GM21529 (cell line): ENCODE data around the gene ZNF236.
"Not testable (repeated sequence)": the region's sequence is repeated elsewhere in the genome, so short reads cannot be mapped to it uniquely, and the experiment has no call there.

Experiments
- ATAC-seq: cut with Tn5 transposase; IDR thresholded peaks from one replicate; pipeline ENCODE4 v1.9.1; 2021; ENCODE audit not compliant: unreplicated experiment

ZNF236 gene

DNA sequence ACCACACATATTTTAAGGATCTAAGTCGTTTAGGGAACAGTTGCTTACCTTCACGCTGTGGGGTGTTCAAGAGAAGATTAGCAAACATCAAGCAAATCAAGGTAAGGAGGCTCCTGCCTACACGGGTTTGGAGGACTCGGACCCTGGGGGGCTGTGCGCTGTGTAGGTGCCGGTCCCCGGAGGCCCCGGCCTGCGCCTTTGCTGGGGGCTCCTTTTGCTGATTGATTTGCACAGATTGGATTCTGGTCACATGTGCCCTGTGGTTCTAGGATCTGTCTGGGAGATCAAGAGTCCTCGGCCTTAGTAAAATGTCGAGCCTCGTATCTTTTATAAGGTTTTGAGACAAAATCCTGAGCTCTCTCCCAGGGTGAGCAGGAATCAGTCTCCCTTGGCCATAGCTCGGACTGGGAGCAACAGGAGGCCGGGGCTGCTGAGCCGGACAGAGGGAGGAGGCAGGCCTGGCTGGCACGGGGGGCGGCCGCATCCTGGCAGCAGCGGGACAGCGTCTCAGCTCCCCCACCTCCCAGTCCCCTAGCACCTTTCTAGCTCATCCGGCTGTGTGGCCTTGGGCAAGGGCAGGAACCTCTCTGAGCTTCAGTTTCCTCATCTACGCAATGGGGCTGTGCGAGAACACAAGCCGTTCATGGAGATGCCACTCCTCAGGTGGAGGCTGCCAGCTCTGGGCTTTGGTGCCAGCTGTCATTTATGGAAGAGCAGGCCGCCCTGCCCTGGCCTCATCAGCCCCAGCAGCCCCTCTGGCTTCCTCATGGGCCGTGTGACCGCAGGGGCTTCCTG, 163.0 kb downstream of the ZNF236 start:
- no peak for ATAC-seq

DNA sequence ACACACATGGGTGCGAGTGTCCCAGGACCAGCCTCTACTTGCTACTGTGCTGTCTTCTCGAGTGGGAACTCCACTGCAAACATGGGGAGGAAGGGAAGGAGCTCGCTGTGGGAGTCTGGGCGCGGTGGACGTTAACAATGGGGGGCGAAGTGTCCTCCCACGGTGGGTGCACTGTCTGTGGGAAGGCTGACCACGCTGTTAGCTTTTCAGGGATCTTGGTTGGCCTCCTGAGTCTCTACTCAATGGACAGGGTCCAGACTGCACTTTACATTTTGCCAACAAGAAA, 163.5 kb downstream of the ZNF236 start:
- ATAC-seq: no peak

DNA sequence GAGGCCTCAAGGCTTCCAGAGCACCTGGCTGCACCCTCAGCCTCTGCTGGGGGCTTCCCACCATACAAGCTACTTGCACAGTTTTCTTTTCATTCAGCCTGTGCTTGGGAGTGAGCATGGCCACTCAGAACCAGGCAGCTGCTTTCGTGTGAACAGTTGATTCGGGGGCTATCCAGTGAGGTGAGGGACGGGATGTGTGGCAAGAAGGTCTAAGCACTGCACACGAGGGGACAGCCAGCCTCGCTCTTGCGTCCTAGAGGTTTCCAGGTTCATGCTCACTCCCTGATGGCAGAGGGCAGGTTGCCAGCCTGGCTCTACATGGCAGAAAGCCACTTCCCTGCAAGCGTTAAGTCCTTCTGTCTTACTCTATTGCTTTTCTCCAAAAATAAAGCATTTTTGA, 164.0 kb downstream of the ZNF236 start:
- no peak for ATAC-seq

DNA sequence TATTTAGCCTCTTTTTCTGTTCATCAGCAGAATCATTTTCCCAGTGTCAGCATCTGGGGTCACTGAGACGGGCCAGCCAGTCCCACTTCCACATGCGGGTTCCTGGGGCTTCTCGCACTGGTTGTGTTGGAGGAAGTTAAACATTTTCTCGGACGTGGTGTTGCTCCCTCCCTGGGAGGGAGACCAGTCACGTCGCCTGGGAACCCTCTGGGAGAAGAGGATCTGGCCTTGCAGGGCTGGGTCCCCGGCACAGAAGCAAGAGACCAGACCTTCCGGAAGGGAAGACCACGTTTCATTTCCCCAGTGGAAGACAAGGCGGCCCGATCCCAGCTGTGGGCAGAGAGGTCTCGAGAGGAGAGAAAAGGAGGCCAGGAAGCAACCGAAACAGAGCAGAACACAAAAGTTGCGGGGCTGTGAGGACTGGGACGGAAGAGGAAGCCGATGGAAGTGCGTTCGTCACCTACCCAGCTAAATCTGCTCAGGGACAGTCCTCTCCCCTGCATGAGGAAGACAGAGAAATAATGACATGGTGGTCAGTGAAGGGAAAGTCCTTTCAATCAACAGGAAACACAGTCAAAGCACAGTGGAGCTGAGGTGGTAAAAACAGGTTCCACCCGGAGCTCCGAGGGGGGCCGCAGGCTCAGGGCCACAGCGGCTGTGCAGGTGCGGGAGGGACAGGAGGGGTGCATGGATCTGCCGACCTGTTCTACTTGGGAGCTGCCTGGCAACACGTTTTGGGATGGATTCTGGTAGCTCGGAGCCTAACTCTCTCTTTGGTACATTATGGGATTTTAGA, 165.9 kb downstream of the ZNF236 start:
- ATAC-seq: no peak

DNA sequence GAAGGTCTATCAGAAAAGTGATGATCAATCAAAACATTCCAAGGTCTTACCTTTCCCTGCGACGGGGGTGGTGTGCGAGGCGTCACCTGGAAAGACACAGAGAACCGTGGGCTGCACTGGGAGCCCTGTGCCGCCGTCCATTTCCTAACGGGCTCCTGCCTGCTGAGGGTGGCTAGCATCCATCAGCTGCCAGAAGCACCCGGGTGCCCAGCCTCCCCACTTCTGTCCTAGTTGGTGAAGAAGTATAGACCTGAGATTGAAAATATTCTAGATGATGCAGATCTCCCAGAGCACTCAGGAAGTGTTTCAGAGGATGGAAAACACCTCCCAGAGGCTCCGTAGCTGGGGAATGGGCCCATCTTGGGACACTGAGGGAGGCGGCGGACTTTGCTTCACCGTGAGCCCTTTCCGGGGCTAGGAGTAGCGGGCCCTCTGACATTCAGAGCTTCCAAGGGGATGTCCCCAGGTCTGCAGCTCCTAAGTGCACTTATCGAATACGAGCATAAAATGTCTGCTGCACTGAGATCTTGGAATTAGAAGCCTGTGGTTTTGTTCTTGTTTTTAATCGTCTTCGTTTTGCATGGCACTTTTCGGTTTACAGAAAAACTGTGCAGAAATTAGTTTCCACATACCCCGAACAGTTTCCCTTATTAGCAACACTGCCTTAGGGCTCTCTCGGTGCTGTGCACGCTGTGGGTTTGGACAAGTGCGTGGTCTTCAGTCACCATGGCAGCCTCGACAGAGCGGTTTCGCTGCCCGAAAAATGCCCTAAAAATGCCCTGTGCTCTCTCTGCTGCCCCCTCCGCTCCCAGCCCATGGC, 166.7 kb downstream of the ZNF236 start:
- peak; percentile 60 for ATAC-seq

DNA sequence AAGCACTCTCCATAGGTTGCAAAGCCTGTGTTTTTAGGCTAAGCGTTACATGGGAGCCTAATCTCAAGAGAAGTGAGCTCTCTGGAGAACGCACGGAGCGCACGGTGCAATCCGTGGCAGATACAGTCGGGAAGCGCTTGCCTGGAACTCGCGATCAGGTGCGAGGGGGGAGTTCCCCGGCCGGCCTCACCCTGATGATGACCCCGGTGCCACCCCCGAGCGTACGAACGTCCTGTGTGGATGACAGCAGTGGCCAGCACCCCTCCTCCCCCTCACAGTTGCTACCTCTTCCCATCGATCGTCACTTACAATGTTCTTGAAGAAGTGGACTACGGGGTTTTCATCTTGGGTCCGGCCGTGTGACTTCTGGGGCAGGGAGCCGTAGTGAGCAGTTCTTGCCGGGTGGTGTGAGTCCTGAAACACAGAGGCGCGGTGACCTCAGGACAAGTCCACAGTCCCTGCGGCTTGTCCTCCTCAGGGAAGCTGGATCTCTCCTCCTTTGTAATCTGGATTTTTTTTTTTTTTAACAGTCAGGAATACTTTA, 167.4 kb downstream of the ZNF236 start:
- ATAC-seq: no peak

DNA sequence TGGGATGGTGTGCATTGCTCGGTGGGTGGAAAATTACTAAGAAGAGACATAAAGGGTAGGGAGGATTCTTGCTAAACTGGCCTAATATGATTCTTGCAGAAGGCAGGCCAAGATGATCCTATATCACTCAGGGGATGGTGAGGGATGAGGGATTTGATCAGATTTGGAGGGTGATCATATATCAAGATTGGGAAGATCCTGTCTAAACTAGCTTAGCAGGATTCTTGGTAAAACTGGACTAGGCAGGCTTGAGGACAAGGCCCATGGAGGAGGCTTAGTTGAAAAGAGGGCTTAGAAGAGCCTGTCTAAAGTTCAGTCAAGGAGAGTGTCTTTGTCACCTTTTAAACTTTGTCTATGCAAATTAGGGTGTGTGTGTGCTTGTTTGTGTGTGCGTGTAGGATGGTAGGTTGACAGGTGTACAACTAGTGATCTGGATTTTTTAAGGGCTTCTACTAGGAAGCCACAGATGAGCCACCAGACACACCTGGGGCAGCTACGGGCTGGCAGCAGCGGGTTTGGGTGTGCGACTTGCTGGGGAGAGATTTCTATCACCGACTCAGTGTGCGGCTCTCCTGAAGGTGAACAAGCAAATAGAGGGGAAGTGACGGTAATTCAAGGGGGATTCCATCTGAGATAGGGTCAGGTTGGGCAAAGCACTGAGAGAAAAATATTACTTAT, 168.1 kb downstream of the ZNF236 start:
- ATAC-seq: not testable (repeated sequence)

DNA sequence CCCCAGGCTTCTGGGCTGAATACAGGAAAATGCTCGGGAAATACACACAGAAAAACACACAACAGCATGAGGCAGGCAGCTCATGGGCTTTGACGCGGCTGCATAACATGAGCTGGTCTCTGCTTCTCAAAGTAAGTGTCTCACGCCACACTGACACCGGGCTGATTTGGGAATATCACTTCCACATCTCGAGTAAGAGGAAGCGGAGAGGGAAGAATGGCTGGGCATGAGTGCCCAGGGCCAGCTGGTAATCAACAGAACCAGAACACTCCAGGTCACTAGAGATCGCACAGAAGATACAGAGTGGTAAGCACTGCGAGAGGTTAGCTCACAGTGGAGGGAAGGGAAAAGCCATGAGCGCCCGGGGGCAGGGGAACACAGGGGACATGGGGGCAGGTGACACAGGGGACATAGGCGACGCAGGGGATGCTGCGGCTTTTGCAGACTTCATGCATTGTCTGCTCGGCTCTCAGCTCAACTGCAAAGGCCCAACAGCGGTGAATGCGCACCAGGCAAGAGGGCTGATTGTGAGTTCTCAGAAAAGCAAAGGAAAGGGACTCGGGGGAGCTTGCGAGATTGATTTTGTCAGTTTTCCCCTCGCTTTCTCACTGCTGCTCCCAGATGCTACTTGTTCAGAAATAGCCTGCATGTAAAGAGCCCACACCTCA, 168.8 kb downstream of the ZNF236 start:
- no peak for ATAC-seq

DNA sequence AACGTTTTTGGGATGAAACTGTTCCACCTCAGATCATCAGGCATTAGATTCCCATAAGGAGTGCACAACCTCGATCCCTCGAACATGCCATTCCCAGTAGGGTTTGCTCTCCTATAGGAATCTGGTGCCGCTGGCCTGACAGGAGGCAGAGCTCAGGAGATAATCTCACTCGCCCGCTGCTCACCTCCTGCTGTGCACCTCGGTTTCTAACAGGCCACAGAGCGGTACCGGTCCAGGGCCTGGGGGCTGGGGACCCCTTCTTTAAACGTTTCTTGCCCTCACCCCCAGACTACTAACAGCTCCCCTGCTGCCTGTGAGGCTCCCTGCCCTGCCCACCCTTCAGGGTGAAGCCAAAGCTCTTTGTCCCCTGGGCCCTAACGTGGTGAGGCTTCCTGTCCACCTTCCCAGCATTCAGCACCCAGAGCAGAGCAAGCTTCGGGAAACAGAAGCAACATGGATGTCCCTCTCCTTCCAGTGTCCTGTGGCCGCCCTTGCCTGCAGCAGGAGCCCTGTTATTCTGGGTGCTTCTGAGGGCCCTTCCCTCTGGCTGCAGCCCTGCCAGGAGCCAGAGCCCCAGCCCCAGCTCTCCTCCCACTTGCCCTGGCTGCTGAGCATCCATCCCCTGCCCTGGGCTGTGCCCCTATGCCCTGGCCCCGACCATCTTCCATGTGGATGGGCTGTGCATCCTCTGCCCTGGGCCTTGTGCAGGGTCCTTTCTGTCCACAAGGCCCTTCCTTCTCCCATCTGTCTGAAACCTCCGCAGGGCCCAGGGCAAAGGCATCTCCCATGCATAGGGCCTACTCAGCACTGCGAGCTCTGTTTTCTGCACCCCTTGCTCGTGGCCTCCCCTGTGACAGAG, 170.1 kb downstream of the ZNF236 start:
- no peak for ATAC-seq

DNA sequence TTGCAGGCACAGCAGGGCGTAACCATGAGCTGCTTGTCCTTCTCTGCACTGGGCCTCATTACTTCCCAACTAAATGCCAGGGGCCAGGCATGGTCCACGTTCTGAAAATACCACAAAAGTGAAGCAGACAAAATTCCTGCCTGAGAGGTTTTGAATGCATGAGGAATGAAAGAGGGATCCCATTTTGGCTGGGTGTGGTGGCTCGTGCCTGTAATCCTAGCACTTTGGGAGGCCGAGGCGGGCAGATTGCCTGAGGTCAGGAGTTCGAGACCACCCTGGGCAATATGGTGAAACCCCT, 170.7 kb downstream of the ZNF236 start:
- ATAC-seq: no peak

DNA sequence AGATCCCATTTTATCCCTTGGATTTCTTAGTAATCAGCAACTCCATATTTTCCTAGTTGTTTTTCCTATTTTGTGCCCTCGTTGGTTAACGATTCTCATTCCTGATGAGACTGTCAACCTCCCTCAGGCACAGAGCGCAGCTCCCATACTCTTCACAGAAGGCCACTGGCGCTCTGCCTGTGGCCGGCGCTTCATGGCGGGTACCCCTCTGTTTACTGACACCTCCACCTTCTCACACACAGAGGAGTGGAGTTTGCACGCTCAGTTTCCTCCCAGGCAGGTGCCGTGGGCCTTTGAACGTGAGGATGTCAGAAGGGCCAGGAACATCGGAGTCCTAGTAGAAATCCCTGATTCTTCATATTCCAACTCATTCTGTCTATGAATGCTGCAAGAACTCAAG, 171.2 kb downstream of the ZNF236 start:
- no peak for ATAC-seq

DNA sequence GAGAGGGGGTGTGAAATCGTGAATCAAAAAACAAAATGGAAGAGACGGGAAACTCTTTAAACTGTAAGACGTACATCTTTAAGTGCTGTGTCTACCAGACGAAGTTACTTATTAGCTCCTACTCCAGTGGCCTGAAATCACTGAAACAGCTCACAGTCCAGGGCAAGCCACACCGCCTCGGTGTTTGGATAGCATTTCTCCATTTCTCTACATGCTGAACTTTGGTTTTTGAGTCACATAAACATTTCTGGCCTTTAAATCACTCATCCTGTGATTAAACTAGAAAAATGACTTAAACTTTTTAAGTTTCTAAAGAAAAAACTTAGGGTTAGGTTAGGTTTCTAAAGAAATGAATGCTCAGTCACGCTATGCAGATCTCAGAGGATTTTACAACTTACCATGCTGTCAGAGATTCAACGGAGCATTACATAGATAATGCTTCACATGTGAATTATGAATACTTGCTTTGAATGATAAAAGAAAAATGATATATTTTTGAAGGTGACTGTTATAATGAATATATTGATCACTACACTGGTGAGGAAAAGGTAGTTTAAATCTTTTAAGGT, 171.8 kb downstream of the ZNF236 start:
- ATAC-seq: no peak

DNA sequence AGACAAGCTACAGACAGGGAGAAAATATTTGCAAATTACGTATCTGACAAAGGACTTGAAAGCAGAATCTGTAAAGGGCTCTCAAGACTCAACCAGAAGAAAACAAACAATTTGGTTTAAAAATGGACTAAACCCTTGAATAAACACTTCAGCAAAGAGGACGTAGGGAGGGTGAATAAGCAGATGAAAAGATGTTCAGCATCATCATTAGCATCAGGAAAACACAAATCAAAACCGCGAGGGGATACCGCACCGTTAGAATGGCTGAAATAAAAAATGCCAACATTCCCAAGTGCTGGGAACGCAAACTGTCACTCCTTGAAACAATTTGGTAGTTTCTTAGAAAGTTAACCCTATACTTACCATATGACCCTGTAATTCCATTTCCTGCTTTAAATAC, 173.5 kb downstream of the ZNF236 start:
- ATAC-seq: no peak

DNA sequence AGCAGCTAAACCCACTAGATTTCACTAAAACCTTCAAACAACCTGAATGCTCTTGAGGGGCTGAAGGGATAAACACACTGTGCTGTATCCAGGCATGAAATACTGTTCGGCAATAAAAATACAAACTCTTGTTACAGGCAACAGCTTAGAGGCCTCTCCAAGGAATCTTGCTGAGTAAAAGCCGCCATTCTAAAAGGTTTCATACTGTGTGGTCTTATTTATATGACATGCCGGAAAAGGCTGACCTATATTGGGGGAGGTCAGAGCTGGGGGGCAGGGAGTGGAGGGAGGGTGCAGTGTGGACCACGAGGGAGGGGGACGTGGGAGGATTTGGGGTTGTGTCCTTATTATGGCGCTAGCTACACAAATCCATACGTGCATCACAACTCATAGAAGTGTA, 174.1 kb downstream of the ZNF236 start:
- ATAC-seq: no peak

DNA sequence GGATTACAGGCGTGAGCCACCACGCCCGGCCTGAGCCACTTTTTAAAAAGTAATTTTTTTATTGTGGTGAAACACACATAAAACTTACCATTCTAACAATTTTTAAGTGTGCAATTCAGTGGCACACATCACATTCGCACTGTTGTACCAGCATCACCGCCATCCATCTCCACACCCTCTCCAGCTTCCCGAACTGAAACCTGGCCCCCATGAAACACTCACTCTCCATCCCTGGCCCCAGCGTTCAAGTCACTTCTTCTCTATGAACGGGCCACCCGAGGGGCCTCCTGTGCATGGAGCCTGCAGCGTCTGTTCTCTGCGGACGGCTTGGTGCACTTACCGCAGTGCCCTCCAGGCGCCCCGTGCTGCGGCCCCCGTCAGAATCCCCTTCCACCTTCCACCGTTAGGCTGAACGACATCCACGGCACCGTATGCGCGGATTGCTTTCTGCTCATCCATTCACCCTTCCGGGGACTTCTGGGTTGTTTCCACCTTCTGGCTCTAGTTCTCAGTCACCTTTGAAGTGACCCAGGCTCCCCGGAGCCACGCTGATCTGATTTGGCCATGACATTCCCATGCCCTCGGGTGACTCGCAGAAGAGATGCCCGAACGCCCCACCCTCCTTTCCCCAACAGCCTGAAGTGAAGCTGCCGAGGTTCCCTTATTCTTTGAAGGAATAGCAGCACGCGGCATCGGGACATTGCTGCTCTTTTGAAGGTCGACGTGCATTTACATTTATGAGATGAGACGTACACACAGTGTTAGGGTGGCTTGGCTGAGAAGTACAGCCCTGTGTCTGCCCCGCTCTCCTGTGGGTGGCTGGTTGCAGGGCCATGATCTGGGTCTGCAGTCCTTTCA, 175.8 kb downstream of the ZNF236 start:
- ATAC-seq: no peak

DNA sequence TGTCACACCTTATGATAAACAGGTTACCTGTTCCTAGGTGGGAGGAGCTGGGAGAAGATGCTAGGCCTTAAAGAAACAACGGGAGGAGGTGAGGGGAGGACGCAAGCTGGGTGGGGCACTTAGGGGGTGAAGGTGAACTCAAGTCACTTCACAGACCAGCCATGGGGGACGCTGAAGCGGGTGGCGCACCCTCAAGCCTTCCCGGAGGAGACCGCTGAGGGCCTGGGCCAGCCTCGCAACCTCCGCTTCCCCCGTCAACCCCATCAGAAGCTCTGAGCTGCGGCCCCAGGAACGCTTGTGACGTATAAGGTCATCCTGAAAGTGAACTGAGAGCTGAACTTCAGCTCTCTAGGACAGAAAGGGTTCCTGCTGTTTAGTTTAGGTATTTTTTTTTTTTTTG, 176.7 kb downstream of the ZNF236 start:
- ATAC-seq: no peak

DNA sequence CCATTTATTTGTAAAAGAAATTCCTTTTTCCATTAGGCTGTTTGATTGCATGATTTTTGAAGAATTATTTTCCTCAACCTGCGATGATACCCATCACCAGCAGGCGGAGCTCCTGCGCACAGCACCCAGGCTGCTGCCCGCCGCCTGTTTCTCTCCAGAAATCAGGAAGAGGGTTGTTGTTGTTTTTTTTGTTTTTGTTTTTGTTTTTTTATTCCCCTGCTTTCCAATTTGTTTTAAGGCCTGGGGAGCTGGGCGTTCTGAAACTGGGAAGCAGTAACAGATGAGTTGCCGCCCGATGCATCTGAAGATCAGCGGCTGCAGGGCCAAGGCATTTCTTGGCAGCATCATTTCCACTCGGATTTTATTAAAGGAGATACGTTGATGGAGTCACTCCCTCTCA, 178.2 kb downstream of the ZNF236 start:
- peak; percentile 56 for ATAC-seq

DNA sequence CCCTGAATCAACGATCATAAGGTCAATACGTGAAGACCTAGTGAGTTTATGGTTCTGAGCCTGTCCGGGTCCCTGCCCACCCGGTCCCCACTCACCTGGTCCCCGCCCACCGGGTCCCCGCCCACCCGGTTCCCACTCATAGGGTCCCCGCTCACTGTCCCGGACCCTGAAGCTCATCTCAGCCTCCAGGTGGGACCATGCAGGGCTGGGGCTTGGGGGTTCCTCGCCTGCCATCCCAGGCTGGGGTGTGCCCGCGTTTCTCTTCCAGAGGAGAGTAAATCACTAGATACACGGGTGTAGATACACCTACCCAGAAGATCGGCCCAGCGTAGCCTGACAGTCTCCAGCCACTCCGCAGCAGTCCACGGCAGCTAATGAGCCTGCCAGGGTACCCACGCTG, 178.7 kb downstream of the ZNF236 start:
- no peak for ATAC-seq
